Epithelial cell of proximal tubule (primary cell): ENCODE measurements around the gene CABP2. TPM values are rescaled to one million over a fixed set of nuclear protein-coding genes. Genes with fewer than 3 reads are reported as not detected.

Experiments used
- DNase-seq: peaks from one replicate; pipeline ENCODE4 v3.0.0-alpha.2; 2011; ENCODE audit warnings: low read depth
- H3K4me3 ChIP-seq: 2 replicates; pipeline ENCODE4 v1.5.1; 2011; ENCODE audit warnings: low read depth, mild to moderate bottlenecking, low read length
- CTCF ChIP-seq: conservative IDR thresholded peaks from 2 replicates; pipeline ENCODE4 v1.5.1; 2012; ENCODE audit warnings: low read depth, mild to moderate bottlenecking, low read length
- total RNA-seq: library from RNA; depleted of rRNA; stranded (reverse); fragments of >200 nt; gene quantifications from 2 replicates; pipeline ENCODE4 v1.2.3, GENCODE V29; 2015

Gene CABP2
- total RNA-seq, 1 donor from 2014 or later = not detected

- no peak for TF ChIP-seq CTCF
- no peak overlapping the region for H3K4me3 ChIP-seq
- DNase-seq = no peak
These were observed 30.3 kb downstream of the CABP2 start for GRCh38 chr11:67492801-67493547.

GRCh38 chr11:67492069-67492727 lies 31.0 kb downstream of the CABP2 start:
- DNase-seq = no peak
- H3K4me3 ChIP-seq = no peak overlapping the region
- no peak for TF ChIP-seq CTCF

GRCh38 chr11:67491276-67492068 lies 31.8 kb downstream of the CABP2 start:
- no peak overlapping the region for H3K4me3 ChIP-seq
- no peak for TF ChIP-seq CTCF
- DNase-seq = no peak

- no peak for DNase-seq
- no peak for TF ChIP-seq CTCF
- H3K4me3 ChIP-seq = no peak overlapping the region
These were observed 32.5 kb downstream of the CABP2 start for GRCh38 chr11:67490727-67491065.

- TF ChIP-seq CTCF = no peak
- no peak for DNase-seq
These were observed 33.1 kb downstream of the CABP2 start for GRCh38 chr11:67489885-67490726.

GRCh38 chr11:67489203-67489884 lies 33.9 kb downstream of the CABP2 start:
- no peak for TF ChIP-seq CTCF
- DNase-seq = no peak
- H3K4me3 ChIP-seq = no peak overlapping the region

More at GRCh38 chr11:67489885-67490726, 33.1 kb downstream of the CABP2 start:
- no peak overlapping the region for H3K4me3 ChIP-seq
